ENCODE measurements around the gene EML6. TPM values are rescaled to one million over a fixed set of nuclear protein-coding genes. Genes with fewer than 3 reads are reported as not detected.

Gene EML6
- total and polyA plus RNA-seq, 2 of the 13 experiments (the other 11 are each of a cell fraction or from before 2014, with no cell fraction given) = 17.2 to 32.4 TPM

- TF ChIP-seq, protein P1, sequence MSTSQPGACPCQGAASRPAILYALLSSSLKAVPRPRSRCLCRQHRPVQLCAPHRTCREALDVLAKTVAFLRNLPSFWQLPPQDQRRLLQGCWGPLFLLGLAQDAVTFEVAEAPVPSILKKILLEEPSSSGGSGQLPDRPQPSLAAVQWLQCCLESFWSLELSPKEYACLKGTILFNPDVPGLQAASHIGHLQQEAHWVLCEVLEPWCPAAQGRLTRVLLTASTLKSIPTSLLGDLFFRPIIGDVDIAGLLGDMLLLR (CRISPR knock-in tag; IDR thresholded peaks at IDR 0.05) = no peak
- peak; percentile 58; the same call in 1 of the 2 replicates for TF ChIP-seq CEBPB (IDR thresholded peaks at IDR 0.05; ENCODE audit: borderline replicate concordance, low read depth, low read length)
- TF ChIP-seq RXRA (CRISPR knock-in tag; IDR thresholded peaks at IDR 0.05) = no peak
- peak; percentile 71 for TF ChIP-seq HNF4A (CRISPR knock-in tag; IDR thresholded peaks at IDR 0.05)
- TF ChIP-seq ZBTB3 (CRISPR knock-in tag; IDR thresholded peaks at IDR 0.05; ENCODE audit: borderline replicate concordance, low read depth) = no peak
- TF ChIP-seq ZNF530 (CRISPR knock-in tag; IDR thresholded peaks at IDR 0.05; ENCODE audit: low read depth) = no peak
- no peak for TF ChIP-seq ZNF615 (CRISPR knock-in tag; IDR thresholded peaks at IDR 0.05; ENCODE audit: borderline replicate concordance)
- TF ChIP-seq ZKSCAN1 (IDR thresholded peaks at IDR 0.05; ENCODE audit: low read length) = no peak
- no peak for TF ChIP-seq CEBPZ (IDR thresholded peaks at IDR 0.05; ENCODE audit: low read length)
- peak; percentile 56; the same call in 1 of the 2 replicates for TF ChIP-seq ZNF317 (CRISPR knock-in tag; IDR thresholded peaks at IDR 0.05)
- TF ChIP-seq ZNF331 (CRISPR knock-in tag; IDR thresholded peaks at IDR 0.05) = no peak
- TF ChIP-seq XBP1 (CRISPR knock-in tag; IDR thresholded peaks at IDR 0.05) = no peak
- 0 out of 2 replicates have a peak, but pooled peaks have one; percentile 20 for TF ChIP-seq RXRB (CRISPR knock-in tag; IDR thresholded peaks at IDR 0.05; ENCODE audit: borderline replicate concordance)
- no peak for TF ChIP-seq ZNF333 (CRISPR knock-in tag; IDR thresholded peaks at IDR 0.05; ENCODE audit: borderline replicate concordance)
- no peak for TF ChIP-seq CBX2 (IDR thresholded peaks at IDR 0.05; ENCODE audit: low read depth, low read length)
- no peak for TF ChIP-seq CBX2 (CRISPR knock-in tag; IDR thresholded peaks at IDR 0.05; ENCODE audit: low read depth)
- TF ChIP-seq ZNF839 (CRISPR knock-in tag; IDR thresholded peaks at IDR 0.05; ENCODE audit: borderline replicate concordance) = no peak
- no peak for TF ChIP-seq HIC2 (CRISPR knock-in tag; IDR thresholded peaks at IDR 0.05; ENCODE audit: low read depth)
- TF ChIP-seq CHCHD3 (CRISPR knock-in tag; IDR thresholded peaks at IDR 0.05) = no peak
- TF ChIP-seq SETDB1 (CRISPR knock-in tag; IDR thresholded peaks at IDR 0.05; ENCODE audit: borderline replicate concordance) = no peak
- TF ChIP-seq PAXIP1 (CRISPR knock-in tag; conservative IDR thresholded peaks at IDR 0.05) = peak; percentile 33; the same call in 1 of the 2 replicates
- TF ChIP-seq, protein P2, sequence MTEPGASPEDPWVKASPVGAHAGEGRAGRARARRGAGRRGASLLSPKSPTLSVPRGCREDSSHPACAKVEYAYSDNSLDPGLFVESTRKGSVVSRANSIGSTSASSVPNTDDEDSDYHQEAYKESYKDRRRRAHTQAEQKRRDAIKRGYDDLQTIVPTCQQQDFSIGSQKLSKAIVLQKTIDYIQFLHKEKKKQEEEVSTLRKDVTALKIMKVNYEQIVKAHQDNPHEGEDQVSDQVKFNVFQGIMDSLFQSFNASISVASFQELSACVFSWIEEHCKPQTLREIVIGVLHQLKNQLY (CRISPR knock-in tag; IDR thresholded peaks at IDR 0.05) = no peak
These were observed 16.9 kb downstream of the EML6 start (continued) for GRCh38 chr2:54740333-54740732.
